Measurements from ENCODE around the gene PRR16.

Gene PRR16

GRCh38 chr5:120518581-120518980 is 54.5 kb downstream of the PRR16 start:
- no peak for DNase-seq

- no peak for DNase-seq
These were observed 63.2 kb downstream of the PRR16 start for GRCh38 chr5:120527251-120527650.

- no peak for DNase-seq
These were observed 64.5 kb downstream of the PRR16 start for GRCh38 chr5:120528609-120529008.

GRCh38 chr5:120529386-120529785 is 65.3 kb downstream of the PRR16 start:
- no peak for DNase-seq

GRCh38 chr5:120531215-120531614 is 67.1 kb downstream of the PRR16 start:
- no peak for DNase-seq

- DNase-seq, result no peak
These were observed 68.7 kb downstream of the PRR16 start for GRCh38 chr5:120532835-120533234.

- DNase-seq, result no peak
These were observed 69.5 kb downstream of the PRR16 start for GRCh38 chr5:120533581-120533980.

- DNase-seq, result no peak
These were observed 71.8 kb downstream of the PRR16 start for GRCh38 chr5:120535900-120536299.

- no peak for DNase-seq
These were observed 74.0 kb downstream of the PRR16 start for GRCh38 chr5:120538149-120538548.

- DNase-seq, result no peak
These were observed 74.5 kb downstream of the PRR16 start for GRCh38 chr5:120538644-120539043.

- no peak for DNase-seq
These were observed 75.4 kb downstream of the PRR16 start for GRCh38 chr5:120539471-120539870.

- no peak for DNase-seq
These were observed 76.0 kb downstream of the PRR16 start for GRCh38 chr5:120540097-120540496.

GRCh38 chr5:120544043-120544442 is 79.9 kb downstream of the PRR16 start:
- no peak for DNase-seq

- no peak for DNase-seq
These were observed 80.9 kb downstream of the PRR16 start for GRCh38 chr5:120545007-120545406.

GRCh38 chr5:120545951-120546350 is 81.9 kb downstream of the PRR16 start:
- no peak for DNase-seq

GRCh38 chr5:120546922-120547321 is 82.8 kb downstream of the PRR16 start:
- DNase-seq, result no peak

GRCh38 chr5:120550358-120550757 is 86.3 kb downstream of the PRR16 start:
- no peak for DNase-seq

- DNase-seq, result no peak
These were observed 88.5 kb downstream of the PRR16 start for GRCh38 chr5:120552638-120553037.

- DNase-seq, result no peak
These were observed 91.2 kb downstream of the PRR16 start for GRCh38 chr5:120555345-120555744.

- no peak for DNase-seq
These were observed 99.9 kb downstream of the PRR16 start for GRCh38 chr5:120564013-120564412.

GRCh38 chr5:120567066-120567465 is 103.0 kb downstream of the PRR16 start:
- DNase-seq, result no peak

GRCh38 chr5:120567921-120568320 is 103.8 kb downstream of the PRR16 start:
- DNase-seq, result no peak

GRCh38 chr5:120568711-120569110 is 104.6 kb downstream of the PRR16 start:
- DNase-seq, result no peak

GRCh38 chr5:120576588-120576987 is 112.5 kb downstream of the PRR16 start:
- no peak for DNase-seq

GRCh38 chr5:120582635-120583034 is 118.5 kb downstream of the PRR16 start:
- DNase-seq, result no peak

- DNase-seq, result no peak
These were observed 122.5 kb downstream of the PRR16 start for GRCh38 chr5:120586646-120587045.

Data from stimulated activated CD4-positive, alpha-beta T cell treated with anti-CD3 and anti-CD28 coated beads, Interleukin-4, amount 100 ng/mL, for 1 hour (primary cell).